ENCODE data around the gene EFHD1.
"Not testable (repeated sequence)": the region's sequence is repeated elsewhere in the genome, so short reads cannot be mapped to it uniquely, and the experiment has no call there.

EFHD1 gene

GRCh38 chr2:232655392-232655791 lies 22.0 kb downstream of the EFHD1 start:
- DNase-seq, result no peak

- DNase-seq, result no peak
These were observed 24.9 kb downstream of the EFHD1 start for GRCh38 chr2:232658217-232658785.

- DNase-seq, result no peak
These were observed 26.0 kb downstream of the EFHD1 start for GRCh38 chr2:232659359-232659758.

- DNase-seq, result no peak
These were observed 29.3 kb downstream of the EFHD1 start for GRCh38 chr2:232662486-232663260.

GRCh38 chr2:232666051-232666805 lies 32.8 kb downstream of the EFHD1 start:
- DNase-seq, result no peak

- DNase-seq, result no peak
These were observed 34.7 kb downstream of the EFHD1 start for GRCh38 chr2:232667989-232668583.

GRCh38 chr2:232668805-232669444 lies 35.5 kb downstream of the EFHD1 start:
- DNase-seq, result no peak

- DNase-seq, result no peak
These were observed 39.2 kb downstream of the EFHD1 start for GRCh38 chr2:232672588-232672987.

- DNase-seq, result no peak
These were observed 41.1 kb downstream of the EFHD1 start for GRCh38 chr2:232674491-232674890.

GRCh38 chr2:232675381-232675780 lies 42.0 kb downstream of the EFHD1 start:
- DNase-seq, result no peak

- DNase-seq, result no peak
These were observed 46.6 kb downstream of the EFHD1 start for GRCh38 chr2:232680006-232680405.

GRCh38 chr2:232681527-232681926 lies 48.1 kb downstream of the EFHD1 start:
- no peak for DNase-seq

- no peak for DNase-seq
These were observed 50.0 kb downstream of the EFHD1 start for GRCh38 chr2:232683368-232683767.

- DNase-seq, result not testable (repeated sequence)
These were observed 52.0 kb downstream of the EFHD1 start for GRCh38 chr2:232685391-232685790.

GRCh38 chr2:232687382-232688160 lies 54.2 kb downstream of the EFHD1 start:
- no peak for DNase-seq

- DNase-seq, result no peak
These were observed 54.8 kb downstream of the EFHD1 start for GRCh38 chr2:232688201-232688600.

- DNase-seq, result no peak
These were observed 55.9 kb downstream of the EFHD1 start for GRCh38 chr2:232689152-232689910.

- not testable (repeated sequence) for DNase-seq
These were observed 57.7 kb downstream of the EFHD1 start for GRCh38 chr2:232691117-232691516.

GRCh38 chr2:232693344-232693743 lies 59.9 kb downstream of the EFHD1 start:
- DNase-seq, result no peak

- DNase-seq, result no peak
These were observed 63.2 kb downstream of the EFHD1 start for GRCh38 chr2:232696609-232697058.
